IPS-18a (cell line): Measurements from ENCODE around the gene C12orf43.
"Not testable (repeated sequence)": the region's sequence is repeated elsewhere in the genome, so short reads cannot be mapped to it uniquely, and the experiment has no call there.

Source experiments
- H3K27ac ChIP-seq: one replicate; pipeline ENCODE4 v1.5.1; 2013; ENCODE audit warnings: low read length
- H3K27me3 ChIP-seq: one replicate; pipeline ENCODE4 v1.6.1; 2013; ENCODE audit warnings: mild to moderate bottlenecking, low read length; ENCODE audit not compliant: control insufficient read depth, insufficient read depth
- H3K36me3 ChIP-seq: one replicate; pipeline ENCODE4 v1.6.1; 2013; ENCODE audit warnings: low read depth, low read length; ENCODE audit not compliant: control insufficient read depth
- H3K4me1 ChIP-seq: one replicate; pipeline ENCODE4 v1.6.1; 2013; ENCODE audit warnings: low read depth, low read length; ENCODE audit not compliant: control insufficient read depth
- H3K4me3 ChIP-seq: one replicate; pipeline ENCODE4 v1.5.1; 2013; ENCODE audit warnings: low read length
- H3K9ac ChIP-seq: one replicate; pipeline ENCODE4 v1.6.1; 2013; ENCODE audit warnings: mild to moderate bottlenecking, low read length, moderate library complexity
- H3K9me3 ChIP-seq: one replicate; pipeline ENCODE4 v1.6.1; 2013; ENCODE audit warnings: low read depth, low read length; ENCODE audit not compliant: control insufficient read depth

C12orf43 gene, protein sequence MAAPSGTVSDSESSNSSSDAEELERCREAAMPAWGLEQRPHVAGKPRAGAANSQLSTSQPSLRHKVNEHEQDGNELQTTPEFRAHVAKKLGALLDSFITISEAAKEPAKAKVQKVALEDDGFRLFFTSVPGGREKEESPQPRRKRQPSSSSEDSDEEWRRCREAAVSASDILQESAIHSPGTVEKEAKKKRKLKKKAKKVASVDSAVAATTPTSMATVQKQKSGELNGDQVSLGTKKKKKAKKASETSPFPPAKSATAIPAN

GRCh38 chr12:121015825-121016766 lies at the start of gene C12orf43:
TSS of gene C12orf43 (minus strand) at chr12:121016487. CDS start at chr12:121016474, 13 bp downstream.
- Histone ChIP-seq H3K4me3 (peak within 1 kb of the TSS; percentile 100), H3K27ac (peak within 1 kb of the TSS; percentile 79), H3K27me3 (no peaks in the 10 kb centered on the region), H3K9ac (peak within 1 kb of the TSS; percentile 96), H3K9me3 (no peaks in the 10 kb centered on the region), H3K36me3 (peaks cover 14% of the 10 kb centered on the region), H3K4me1 (no peaks in the 10 kb centered on the region)

DNA sequence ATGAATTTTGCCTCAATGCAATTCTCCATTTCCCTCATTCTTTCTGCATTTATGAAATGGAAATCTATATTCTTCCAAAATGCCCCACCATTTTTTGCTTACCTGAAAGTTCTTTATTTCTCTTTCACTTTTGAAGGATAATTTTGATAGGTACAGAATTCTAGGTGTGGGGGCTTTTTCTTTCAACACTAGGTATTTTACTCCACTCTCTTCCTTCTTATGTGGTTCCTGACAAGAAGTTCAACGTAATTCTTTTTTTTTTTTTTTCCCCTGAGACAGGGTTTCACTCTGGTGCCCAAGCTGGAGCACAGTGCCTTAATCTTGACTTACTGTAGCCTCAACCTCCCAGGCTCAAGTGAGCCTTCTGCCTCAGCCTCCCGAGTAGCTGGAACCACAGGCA lies 49.1 kb upstream of the C12orf43 start:
- Histone ChIP-seq H3K27ac (no peak overlapping the region), H3K4me3 (no peak overlapping the region), H3K27me3 (no peaks in the 10 kb centered on the region), H3K9ac (no peak overlapping the region), H3K36me3 (no peaks in the 10 kb centered on the region), H3K9me3 (no peaks in the 10 kb centered on the region), H3K4me1 (peaks cover 2% of the 10 kb centered on the region)

- not testable (repeated sequence) for H3K4me1 ChIP-seq, H3K9me3 ChIP-seq, H3K27me3 ChIP-seq, H3K36me3 ChIP-seq, H3K27ac ChIP-seq, H3K9ac ChIP-seq, H3K4me3 ChIP-seq
Measured at GRCh38 chr12:121064586-121064985, 48.3 kb upstream of the C12orf43 start.

DNA sequence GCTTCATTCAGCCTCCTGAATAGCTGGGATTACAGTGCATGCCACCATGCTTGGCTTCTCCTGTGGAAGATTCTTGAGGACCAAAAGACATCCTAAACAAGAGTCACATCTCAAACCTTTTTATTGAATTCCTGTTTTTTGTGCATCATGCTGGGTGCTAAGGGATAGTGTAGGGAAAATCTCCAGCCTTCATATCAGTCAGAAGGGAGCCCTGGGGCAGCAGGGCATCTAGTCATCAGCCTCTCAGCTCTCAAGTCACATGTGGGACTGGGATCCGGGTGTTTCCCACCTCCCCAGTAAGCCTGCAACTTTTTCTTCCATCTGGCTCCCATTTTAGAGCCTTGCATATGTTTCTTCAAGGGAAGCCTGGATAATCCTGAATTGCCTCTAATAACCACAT lies 47.8 kb upstream of the C12orf43 start:
- Histone ChIP-seq H3K4me1 (peaks cover 4% of the 10 kb centered on the region), H3K4me3 (no peak overlapping the region), H3K27ac (no peak overlapping the region), H3K36me3 (no peaks in the 10 kb centered on the region), H3K27me3 (no peaks in the 10 kb centered on the region), H3K9ac (no peak overlapping the region), H3K9me3 (no peaks in the 10 kb centered on the region)

DNA sequence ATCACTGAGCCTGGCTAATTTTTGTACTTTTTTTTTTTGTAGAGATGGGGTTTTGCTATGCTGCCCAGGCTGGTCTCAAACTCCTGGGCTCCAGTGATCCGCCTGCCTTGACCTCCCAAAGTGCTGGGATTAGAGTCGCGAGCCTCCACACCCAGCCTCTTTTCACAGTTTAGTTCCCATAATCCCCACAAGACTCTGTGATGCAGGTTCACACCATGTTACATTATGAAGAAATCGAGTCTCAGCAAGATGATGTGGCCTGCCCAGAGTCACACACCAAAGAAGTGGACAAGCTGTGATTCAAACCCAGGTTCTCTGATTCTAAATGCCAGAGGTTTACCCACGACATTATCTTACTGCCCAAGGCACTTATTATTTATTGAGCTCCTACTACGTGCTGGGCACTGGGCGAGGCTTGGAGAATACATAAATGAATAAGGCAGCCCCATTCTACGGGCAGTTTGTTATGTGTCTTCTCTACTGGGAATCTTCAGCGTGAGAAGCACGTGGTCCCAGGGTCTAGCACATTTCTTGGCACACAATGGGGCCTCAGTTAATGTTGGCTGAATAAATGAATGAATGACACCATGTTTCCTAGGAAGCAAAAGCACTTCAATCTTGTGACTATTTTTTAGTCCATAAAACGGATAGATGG lies 46.2 kb upstream of the C12orf43 start:
- no peaks in the 10 kb centered on the region for H3K9me3 ChIP-seq
- H3K9ac ChIP-seq: no peak overlapping the region
- H3K4me3 ChIP-seq: no peak overlapping the region
- no peaks in the 10 kb centered on the region for H3K36me3 ChIP-seq
- H3K4me1 ChIP-seq: peaks cover 4% of the 10 kb centered on the region
- no peak overlapping the region for H3K27ac ChIP-seq
- no peaks in the 10 kb centered on the region for H3K27me3 ChIP-seq

- peaks cover 4% of the 10 kb centered on the region for H3K4me1 ChIP-seq
- no peaks in the 10 kb centered on the region for H3K9me3 ChIP-seq
- H3K27ac ChIP-seq: no peak overlapping the region
- no peak overlapping the region for H3K4me3 ChIP-seq
- no peaks in the 10 kb centered on the region for H3K27me3 ChIP-seq
- no peak overlapping the region for H3K9ac ChIP-seq
- no peaks in the 10 kb centered on the region for H3K36me3 ChIP-seq
Measured at GRCh38 chr12:121061831-121062230, 45.5 kb upstream of the C12orf43 start.

DNA sequence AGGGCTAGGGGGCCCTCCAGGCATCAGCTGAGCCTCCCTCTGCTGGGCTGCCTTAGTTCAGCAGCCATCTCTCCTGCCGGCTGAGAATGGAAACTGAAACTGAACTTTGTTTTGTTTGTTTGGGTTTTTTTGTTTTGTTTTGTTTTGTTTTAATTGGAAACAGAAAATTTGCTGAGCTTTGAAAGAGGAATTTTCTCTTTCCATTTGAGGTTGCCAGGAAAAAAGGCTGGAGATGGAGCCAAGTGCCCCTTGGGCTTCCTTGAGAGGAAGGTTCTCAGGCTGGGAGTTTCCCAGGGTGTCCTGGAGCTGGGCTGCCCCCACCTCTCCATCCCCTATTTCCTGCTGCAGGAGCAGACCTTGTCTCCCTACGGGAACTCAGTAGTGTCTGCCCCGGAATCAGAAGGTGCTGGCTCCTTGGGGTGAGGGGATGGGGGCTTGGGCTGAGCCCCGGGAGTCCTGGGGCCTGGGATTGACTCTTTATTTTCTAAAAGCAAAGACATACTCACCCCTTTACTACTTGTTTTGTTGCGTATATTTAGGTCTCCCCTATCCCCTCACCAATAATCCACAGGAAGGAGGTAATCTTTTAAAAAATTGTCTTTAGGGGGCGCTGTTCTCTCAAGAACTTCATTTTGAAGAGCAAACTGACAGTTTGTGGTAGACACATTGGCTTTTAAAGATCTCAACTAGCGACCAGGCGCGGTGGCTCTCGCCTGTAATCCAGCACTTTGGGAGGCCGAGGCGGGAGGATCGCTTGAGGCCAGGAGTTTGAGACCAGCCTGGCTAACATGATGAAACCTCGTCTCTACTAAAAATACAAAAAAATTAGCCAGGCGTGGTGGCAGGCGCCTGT lies 44.1 kb upstream of the C12orf43 start:
- no peaks in the 10 kb centered on the region for H3K27me3 ChIP-seq
- H3K4me3 ChIP-seq: peak overlapping the region; percentile 49
- peak overlapping the region; percentile 39 for H3K9ac ChIP-seq
- H3K9me3 ChIP-seq: no peaks in the 10 kb centered on the region
- H3K27ac ChIP-seq: peak overlapping the region; percentile 73
- H3K4me1 ChIP-seq: peaks cover 4% of the 10 kb centered on the region
- H3K36me3 ChIP-seq: no peaks in the 10 kb centered on the region

GRCh38 chr12:121059031-121059898 lies 43.0 kb upstream of the C12orf43 start:
- no peaks in the 10 kb centered on the region for H3K36me3 ChIP-seq
- H3K4me3 ChIP-seq: no peak overlapping the region
- H3K27ac ChIP-seq: no peak overlapping the region
- no peaks in the 10 kb centered on the region for H3K9me3 ChIP-seq
- H3K4me1 ChIP-seq: peaks cover 4% of the 10 kb centered on the region
- no peak overlapping the region for H3K9ac ChIP-seq
- no peaks in the 10 kb centered on the region for H3K27me3 ChIP-seq

GRCh38 chr12:121057794-121058193 lies 41.5 kb upstream of the C12orf43 start:
- peaks cover 4% of the 10 kb centered on the region for H3K4me1 ChIP-seq
- no peaks in the 10 kb centered on the region for H3K9me3 ChIP-seq
- H3K9ac ChIP-seq: no peak overlapping the region

GRCh38 chr12:121053706-121054105 lies 37.4 kb upstream of the C12orf43 start:
- H3K27ac ChIP-seq: no peak overlapping the region
- no peaks in the 10 kb centered on the region for H3K36me3 ChIP-seq
- H3K4me3 ChIP-seq: no peak overlapping the region
- H3K9me3 ChIP-seq: no peaks in the 10 kb centered on the region
- no peak overlapping the region for H3K9ac ChIP-seq
- H3K27me3 ChIP-seq: no peaks in the 10 kb centered on the region
- no peaks in the 10 kb centered on the region for H3K4me1 ChIP-seq

More at GRCh38 chr12:121057794-121058193, 41.5 kb upstream of the C12orf43 start:
- H3K27me3 ChIP-seq: no peaks in the 10 kb centered on the region
- H3K27ac ChIP-seq: no peak overlapping the region
- H3K36me3 ChIP-seq: no peaks in the 10 kb centered on the region
- H3K4me3 ChIP-seq: no peak overlapping the region
